ENCODE results near the gene PIGZ.

PIGZ gene

GRCh38 chr3:196981657-196982056, 13.0 kb upstream of the PIGZ start:
- no peak for DNase-seq

DNA sequence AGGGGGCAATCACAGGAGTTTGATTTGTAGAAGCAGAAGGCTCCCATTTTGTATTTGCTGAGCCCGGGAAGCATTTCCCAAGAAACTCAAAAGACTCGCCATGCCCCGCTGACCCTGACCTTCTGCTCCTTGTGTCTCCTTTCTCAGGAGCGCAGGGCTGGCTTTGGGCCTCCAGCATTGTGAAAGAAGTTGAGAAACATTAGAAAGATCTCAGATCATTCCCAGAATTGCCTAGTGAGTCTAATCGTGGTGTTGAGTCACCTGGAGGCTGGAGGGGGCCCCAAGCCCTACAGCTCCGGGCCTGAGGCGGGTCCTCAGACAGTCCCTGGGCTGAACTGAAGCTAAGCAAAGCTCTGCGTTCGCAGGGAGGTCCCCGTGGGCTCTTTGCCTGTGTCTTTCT, 10.9 kb upstream of the PIGZ start:
- DNase-seq, result no peak

DNA sequence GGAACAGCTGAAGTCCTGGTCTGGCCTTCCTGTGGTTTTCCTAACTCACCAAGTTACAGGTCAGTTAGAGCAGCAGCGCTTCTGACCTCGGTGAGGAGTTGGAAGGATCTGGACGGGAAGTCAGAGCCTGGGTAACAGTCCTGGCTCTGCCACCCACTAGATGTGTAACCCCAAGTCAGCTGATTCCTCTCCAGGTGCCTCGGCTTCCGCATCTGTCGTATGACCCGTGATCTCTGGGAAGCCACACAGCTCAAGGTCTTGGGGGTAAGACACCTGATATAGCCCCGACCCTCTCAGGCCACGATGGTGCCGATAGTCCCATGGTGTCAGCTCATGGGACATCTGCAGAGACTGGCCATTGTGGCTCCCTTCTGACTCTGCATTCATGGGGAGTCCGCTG, 8.3 kb upstream of the PIGZ start:
- DNase-seq, result no peak

GRCh38 chr3:196975349-196975748, 6.7 kb upstream of the PIGZ start:
- no peak for DNase-seq

DNA sequence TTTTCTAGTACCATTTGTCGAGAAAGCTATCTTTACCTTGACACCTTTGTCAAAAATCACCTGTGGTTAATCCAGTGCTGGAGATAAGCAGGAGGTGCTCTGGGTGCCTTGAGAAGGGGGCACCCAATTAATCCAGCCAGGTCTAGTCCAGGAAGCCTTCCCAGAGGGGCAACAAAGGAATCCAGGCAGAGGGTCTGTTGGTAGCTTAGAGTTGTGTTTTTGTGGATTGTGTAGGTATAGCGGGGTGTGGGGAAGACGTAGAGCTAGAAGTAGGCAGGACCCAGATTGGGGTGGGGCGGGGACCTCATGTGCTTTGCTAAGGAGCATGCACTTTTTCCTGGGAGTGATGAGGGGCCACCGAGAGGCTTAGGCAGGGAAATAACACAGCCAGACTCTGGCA, 6.0 kb upstream of the PIGZ start:
- DNase-seq, result no peak

GRCh38 chr3:196971094-196971698, 2.6 kb upstream of the PIGZ start:
- no peak for DNase-seq

GRCh38 chr3:196970547-196971093, 2.0 kb upstream of the PIGZ start:
- DNase-seq, result no peak

GRCh38 chr3:196969660-196970546, 1.3 kb upstream of the PIGZ start:
- peak; percentile 51 for DNase-seq

GRCh38 chr3:196969134-196969659, 564 bp upstream of the PIGZ start:
- DNase-seq, result peak; percentile 14

GRCh38 chr3:196967412-196968232, 1.0 kb downstream of the PIGZ start:
- no peak for DNase-seq

GRCh38 chr3:196966526-196967401, 1.9 kb downstream of the PIGZ start:
- DNase-seq, result no peak

GRCh38 chr3:196965804-196966173, 2.8 kb downstream of the PIGZ start:
- DNase-seq, result no peak

- no peak for DNase-seq
These were observed 3.4 kb downstream of the PIGZ start for GRCh38 chr3:196965112-196965803.

DNA sequence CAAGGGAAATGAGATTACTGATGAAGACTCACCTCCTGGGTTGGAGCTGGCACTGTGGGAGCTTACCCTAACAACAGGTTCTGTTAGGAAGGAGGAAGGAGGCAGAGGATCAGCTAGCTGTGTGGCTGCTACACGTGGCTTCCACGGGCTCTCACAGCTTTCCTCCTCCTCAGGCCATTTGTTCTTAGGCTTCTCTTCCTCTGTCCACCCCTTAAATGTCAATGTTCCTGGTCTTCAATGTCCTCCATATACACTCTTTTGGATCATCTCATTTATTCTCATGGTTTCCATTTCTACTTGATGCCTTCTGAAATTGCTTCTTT, 5.0 kb downstream of the PIGZ start:
- no peak for DNase-seq

DNA sequence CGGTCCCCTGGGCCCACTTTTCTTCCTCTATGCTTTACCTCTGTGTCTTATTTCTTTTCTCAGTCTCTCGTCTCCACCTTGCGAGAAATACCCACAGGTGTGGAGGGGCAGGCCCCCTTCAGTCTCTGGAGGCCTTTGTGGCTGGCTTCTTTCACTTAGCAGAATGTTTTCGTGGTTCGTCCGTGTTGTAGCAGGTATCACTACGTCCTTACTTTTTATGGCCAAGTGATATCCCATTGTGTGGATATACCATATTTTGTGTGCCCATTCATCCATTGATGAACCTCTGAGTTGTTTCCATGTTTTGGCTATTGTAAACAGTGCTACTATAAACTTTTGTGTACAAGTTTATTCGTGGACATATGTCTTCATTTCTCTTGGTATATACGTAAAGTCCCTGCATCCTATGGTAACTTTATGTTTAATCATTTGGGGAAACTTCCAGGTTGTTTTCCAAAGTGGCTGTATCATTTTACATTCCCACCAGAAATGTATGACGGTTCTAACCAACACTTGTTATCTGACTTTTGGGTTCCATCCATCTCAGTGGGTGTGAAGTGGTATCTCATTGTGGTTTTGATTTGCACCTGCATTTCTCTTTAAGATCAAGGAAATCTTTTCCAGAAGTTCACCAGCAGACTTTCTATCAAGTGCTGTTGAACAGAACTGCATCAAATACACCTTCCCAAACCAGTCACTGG, 5.6 kb downstream of the PIGZ start:
- DNase-seq, result no peak

- no peak for DNase-seq
These were observed 6.3 kb downstream of the PIGZ start for GRCh38 chr3:196962108-196962929.

GRCh38 chr3:196954832-196955231, 13.8 kb downstream of the PIGZ start:
- no peak for DNase-seq

DNA sequence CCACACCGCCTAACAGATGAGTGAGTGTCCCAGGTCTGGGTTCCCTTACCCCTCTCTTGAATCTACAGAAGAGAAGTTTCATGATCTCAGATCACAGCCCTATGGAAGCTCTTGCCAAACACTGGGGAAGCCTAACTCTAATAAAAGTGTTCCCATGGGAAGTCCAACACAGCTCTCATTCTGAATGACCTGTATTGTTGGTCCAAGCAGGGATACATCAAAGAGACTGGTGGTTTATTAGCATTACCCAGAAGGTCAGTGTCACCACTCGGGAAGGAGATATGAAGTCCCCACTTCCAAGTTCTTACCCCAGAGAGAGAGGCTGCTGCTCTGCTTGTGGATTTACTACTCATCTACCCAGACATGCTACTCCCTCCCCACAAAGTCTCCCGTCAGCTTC, 17.3 kb downstream of the PIGZ start:
- DNase-seq, result no peak

DNA sequence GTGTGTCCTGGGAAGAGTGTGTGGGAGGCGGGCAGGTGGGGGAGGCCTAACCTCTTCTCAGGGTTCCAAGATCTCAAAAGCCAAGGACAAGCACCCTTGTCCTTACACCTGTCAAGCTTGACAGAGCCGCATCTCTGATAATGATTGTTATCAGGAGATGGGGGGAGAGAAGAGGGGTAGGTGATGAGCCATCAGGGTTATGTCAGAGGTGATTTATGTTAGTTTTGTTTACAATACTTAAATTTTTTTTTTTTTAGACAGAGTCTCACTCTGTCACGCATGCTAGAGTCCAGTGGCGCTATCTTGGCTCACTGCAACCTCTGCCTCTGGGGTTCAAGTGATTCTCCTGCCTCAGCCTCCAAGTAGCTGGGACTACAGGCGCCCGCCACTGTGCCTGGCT, 18.9 kb downstream of the PIGZ start:
- no peak for DNase-seq

GRCh38 chr3:196949285-196949619, 19.4 kb downstream of the PIGZ start:
- no peak for DNase-seq
